Upper lobe of right lung (tissue), 1 donor: ENCODE results near the gene FRYL. TPM values are rescaled to one million over a fixed set of nuclear protein-coding genes. Genes with fewer than 3 reads are reported as not detected.

Experiments
- ATAC-seq: fragments of 200-7000 bp; cut with Tn5 transposase; one replicate; pipeline ENCODE4 v1.9.1; 2020; ENCODE audit warnings: mild to moderate bottlenecking, moderate library complexity
- DNase-seq: peaks from one replicate; pipeline ENCODE4 v3.0.0-alpha.2; 2020
- H3K27ac ChIP-seq: fragments of 200-600 bp; one replicate; pipeline ENCODE4 v1.8.0; 2022
- H3K27me3 ChIP-seq: fragments of 200-600 bp; one replicate; pipeline ENCODE4 v1.8.0; 2022; ENCODE audit warnings: mild to moderate bottlenecking
- H3K36me3 ChIP-seq: fragments of 200-600 bp; one replicate; pipeline ENCODE4 v1.8.0; 2022
- H3K4me1 ChIP-seq: fragments of 200-600 bp; one replicate; pipeline ENCODE4 v1.8.0; 2022
- H3K4me3 ChIP-seq: fragments of 200-600 bp; one replicate; pipeline ENCODE4 v1.8.0; 2022; ENCODE audit warnings: mild to moderate bottlenecking
- H3K9me3 ChIP-seq: fragments of 200-600 bp; one replicate; pipeline ENCODE4 v1.8.0; 2022
- intact Hi-C: fragments of 100-400 bp; cut with DNase I; formaldehyde crosslinking; loops from one replicate; pipeline ENCODE4 v1.11.0; 2022
- total RNA-seq: library from RNA; stranded (reverse); fragmentation: NEBNext Ultra II Directional; extraction: Animal tissue kit (Norgen Biotek cat#: 25700); gene quantifications from one replicate; pipeline ENCODE4 v1.2.1, GENCODE V29; 2021
- TF ChIP-seq, protein P1 (sequence below): fragments of 200-600 bp; IDR thresholded peaks from one replicate; pipeline ENCODE4 v1.8.0; 2022; ENCODE audit warnings: antibody characterized with exemption
- donor health status: DM: no; HTN: yes; CAD: no; lungs with severe emphysema.

Gene FRYL
- total RNA-seq, 1 donor from 2014 or later: 71.9 TPM

DNA sequence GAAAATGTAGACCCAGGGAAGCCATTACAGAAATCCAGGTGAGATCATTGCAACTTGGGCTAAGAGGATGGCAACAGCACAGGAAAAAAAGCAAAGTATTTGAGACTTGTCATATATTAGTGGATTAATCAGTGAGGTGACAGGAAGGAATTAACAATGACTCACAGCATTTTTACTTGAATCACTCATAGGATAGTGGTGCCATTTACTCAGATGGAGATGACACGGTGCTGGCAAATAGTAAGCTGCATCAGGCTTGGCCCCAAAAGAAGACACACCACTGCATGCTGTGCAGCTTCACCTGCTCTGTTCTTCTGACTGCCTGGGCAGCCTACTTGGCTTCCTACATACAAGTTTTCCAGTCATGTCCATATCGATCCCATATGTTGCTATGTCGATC, 144.8 kb downstream of the FRYL start:
- peaks cover 15% of the 10 kb centered on the region for H3K4me1 ChIP-seq
- H3K27me3 ChIP-seq: no peaks in the 10 kb centered on the region
- no peaks in the 10 kb centered on the region for H3K9me3 ChIP-seq
- TF ChIP-seq, protein P1, sequence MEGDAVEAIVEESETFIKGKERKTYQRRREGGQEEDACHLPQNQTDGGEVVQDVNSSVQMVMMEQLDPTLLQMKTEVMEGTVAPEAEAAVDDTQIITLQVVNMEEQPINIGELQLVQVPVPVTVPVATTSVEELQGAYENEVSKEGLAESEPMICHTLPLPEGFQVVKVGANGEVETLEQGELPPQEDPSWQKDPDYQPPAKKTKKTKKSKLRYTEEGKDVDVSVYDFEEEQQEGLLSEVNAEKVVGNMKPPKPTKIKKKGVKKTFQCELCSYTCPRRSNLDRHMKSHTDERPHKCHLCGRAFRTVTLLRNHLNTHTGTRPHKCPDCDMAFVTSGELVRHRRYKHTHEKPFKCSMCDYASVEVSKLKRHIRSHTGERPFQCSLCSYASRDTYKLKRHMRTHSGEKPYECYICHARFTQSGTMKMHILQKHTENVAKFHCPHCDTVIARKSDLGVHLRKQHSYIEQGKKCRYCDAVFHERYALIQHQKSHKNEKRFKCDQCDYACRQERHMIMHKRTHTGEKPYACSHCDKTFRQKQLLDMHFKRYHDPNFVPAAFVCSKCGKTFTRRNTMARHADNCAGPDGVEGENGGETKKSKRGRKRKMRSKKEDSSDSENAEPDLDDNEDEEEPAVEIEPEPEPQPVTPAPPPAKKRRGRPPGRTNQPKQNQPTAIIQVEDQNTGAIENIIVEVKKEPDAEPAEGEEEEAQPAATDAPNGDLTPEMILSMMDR: no peak
- intact Hi-C loops: no loop called here
- H3K4me3 ChIP-seq: no peak overlapping the region
- no peak for ATAC-seq
- H3K36me3 ChIP-seq: no peaks in the 10 kb centered on the region
- DNase-seq: no peak
- no peak overlapping the region for H3K27ac ChIP-seq

GRCh38 chr4:48634688-48635308, 145.3 kb downstream of the FRYL start:
- no peaks in the 10 kb centered on the region for H3K9me3 ChIP-seq
- no peaks in the 10 kb centered on the region for H3K27me3 ChIP-seq
- H3K4me1 ChIP-seq: peaks cover 10% of the 10 kb centered on the region
- TF ChIP-seq, protein P1: no peak
- intact Hi-C loops: no loop called here
- no peak overlapping the region for H3K4me3 ChIP-seq
- no peaks in the 10 kb centered on the region for H3K36me3 ChIP-seq
- no peak overlapping the region for H3K27ac ChIP-seq
- DNase-seq (no peak), ATAC-seq (no peak)

DNA sequence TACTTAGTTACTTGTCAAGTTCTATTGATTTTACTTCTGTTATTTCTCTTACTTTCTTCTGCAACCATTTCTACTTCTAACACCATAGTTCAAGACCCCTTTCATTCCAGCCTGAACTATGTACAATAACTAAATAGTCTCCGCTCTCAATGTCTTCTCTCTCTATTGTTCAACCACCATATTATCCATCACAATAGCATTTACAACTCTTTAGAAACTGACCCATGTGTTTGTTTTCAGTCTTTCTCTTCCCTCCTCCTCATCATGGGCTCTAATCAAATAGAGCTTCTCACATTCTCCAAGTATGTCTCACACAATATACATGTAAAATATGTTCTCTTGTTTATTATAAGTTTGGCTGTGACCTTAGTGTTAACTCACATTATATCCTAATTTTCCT, 146.4 kb downstream of the FRYL start:
- H3K4me3 ChIP-seq: no peak overlapping the region
- peaks cover 7% of the 10 kb centered on the region for H3K4me1 ChIP-seq
- TF ChIP-seq, protein P1: no peak
- no peaks in the 10 kb centered on the region for H3K9me3 ChIP-seq
- no peak for ATAC-seq
- H3K27me3 ChIP-seq: no peaks in the 10 kb centered on the region
- intact Hi-C loops: no loop called here
- DNase-seq: no peak
- H3K27ac ChIP-seq: no peak overlapping the region
- H3K36me3 ChIP-seq: no peaks in the 10 kb centered on the region

- DNase-seq (no peak), ATAC-seq (no peak)
- H3K4me3 ChIP-seq: no peak overlapping the region
- intact Hi-C loops: no loop called here
- H3K9me3 ChIP-seq: no peaks in the 10 kb centered on the region
- H3K27ac ChIP-seq: no peak overlapping the region
- TF ChIP-seq, protein P1: no peak
- H3K4me1 ChIP-seq: no peaks in the 10 kb centered on the region
- H3K27me3 ChIP-seq: no peaks in the 10 kb centered on the region
- no peaks in the 10 kb centered on the region for H3K36me3 ChIP-seq
Measured at GRCh38 chr4:48629458-48629857, 150.6 kb downstream of the FRYL start.

GRCh38 chr4:48623182-48623780, 156.8 kb downstream of the FRYL start:
- H3K27ac ChIP-seq: no peak overlapping the region
- no peaks in the 10 kb centered on the region for H3K4me1 ChIP-seq
- TF ChIP-seq, protein P1: no peak
- DNase-seq: no peak
- peaks cover 22% of the 10 kb centered on the region for H3K36me3 ChIP-seq
- H3K4me3 ChIP-seq: no peak overlapping the region
- no peaks in the 10 kb centered on the region for H3K9me3 ChIP-seq
- no peaks in the 10 kb centered on the region for H3K27me3 ChIP-seq
- no peak for ATAC-seq
- intact Hi-C loops: no loop called here

DNA sequence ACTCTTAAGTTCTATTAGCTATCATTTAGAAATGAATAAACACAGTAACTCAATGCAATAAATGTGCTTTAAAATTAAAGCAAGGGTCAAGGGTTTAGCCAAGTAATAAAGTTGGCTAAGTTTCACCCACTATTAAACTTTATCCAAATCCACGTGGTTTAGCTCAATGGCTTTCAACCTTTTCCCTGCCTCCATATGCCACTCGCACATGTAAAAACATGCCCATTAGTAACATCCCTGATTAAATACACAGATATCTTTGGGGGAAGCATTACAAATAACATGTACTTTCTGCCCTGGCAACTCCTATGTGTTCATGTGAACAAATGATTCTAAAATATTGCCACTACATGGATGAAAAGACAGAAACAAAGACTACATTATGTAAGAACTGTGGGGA, 159.2 kb downstream of the FRYL start:
- ATAC-seq (no peak), DNase-seq (no peak)
- Histone ChIP-seq H3K36me3 (peaks cover 37% of the 10 kb centered on the region), H3K4me1 (no peaks in the 10 kb centered on the region), H3K4me3 (no peak overlapping the region), H3K27ac (no peak overlapping the region), H3K9me3 (no peaks in the 10 kb centered on the region), H3K27me3 (no peaks in the 10 kb centered on the region)
- TF ChIP-seq, protein P1: no peak
- intact Hi-C loops: no loop called here
